GM19240 (cell line): Measurements from ENCODE around the gene ID2.

Source experiments
- DNase-seq: peaks from one replicate; pipeline ENCODE4 v3.0.0; 2011; ENCODE audit warnings: low spot score; ENCODE audit not compliant: insufficient read length

ID2 gene

GRCh38 chr2:8669157-8669817 lies 12.6 kb upstream of the ID2 start:
- DNase-seq = no peak

DNA sequence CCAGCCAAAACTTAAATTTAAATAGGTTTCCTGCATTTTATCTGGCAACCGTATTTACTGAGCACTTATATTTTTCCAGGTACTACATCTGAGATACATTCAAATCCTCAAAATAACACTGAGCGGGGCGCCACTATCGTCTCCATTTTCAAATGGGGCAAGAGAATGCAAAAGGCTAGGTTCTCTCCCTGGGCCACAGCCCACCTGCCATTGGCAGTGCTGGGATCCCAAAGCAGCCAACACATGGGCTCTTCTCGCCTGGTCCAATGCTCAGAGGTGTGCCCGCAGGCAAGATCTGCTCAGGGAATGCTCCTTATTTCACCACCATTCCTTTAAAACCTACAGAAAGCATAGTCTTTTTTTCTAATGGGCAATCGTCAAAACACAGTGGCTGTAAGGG lies 11.3 kb upstream of the ID2 start:
- DNase-seq = no peak

- DNase-seq = no peak
These were observed 10.7 kb upstream of the ID2 start for GRCh38 chr2:8671176-8671575.

DNA sequence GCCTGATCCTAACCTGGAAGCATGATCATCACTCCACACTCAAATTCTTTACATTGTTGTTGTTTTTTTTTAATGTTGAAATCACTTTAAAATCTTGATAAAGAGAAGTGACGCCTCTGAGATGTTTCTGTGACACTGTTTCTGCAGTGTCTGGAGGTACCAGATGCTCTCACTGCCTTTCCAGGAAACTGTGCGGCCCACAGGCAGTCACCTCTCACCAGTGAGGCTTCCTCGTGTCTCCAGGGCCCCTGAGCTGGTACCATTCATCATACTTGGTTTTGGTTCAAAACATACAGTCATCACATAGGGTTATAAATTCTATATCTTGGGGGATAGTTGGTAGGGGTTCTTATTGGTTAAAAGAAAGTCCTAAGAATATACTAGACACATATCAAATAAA lies 10.1 kb upstream of the ID2 start:
- DNase-seq = no peak

GRCh38 chr2:8672940-8673339 lies 8.9 kb upstream of the ID2 start:
- DNase-seq = no peak

DNA sequence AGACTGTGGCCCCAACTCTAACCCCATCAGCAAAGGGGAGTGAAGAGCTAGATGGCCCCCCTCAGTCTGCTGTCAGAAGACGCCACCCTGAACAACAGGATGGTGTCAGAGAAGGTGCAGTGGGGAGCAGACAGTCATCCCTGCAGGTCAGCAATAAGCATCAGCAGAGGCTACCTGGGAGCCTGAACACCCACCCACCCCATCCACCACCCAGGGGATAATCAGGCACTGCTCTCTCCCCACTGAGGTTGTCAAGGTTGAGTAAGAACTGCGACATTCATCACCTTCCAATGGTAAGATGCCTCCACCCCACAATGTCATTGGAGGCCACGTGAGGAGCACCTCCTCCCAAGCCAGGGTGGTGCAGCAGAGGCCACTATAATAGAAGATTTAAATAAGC lies 8.5 kb upstream of the ID2 start:
- DNase-seq = no peak

- no peak for DNase-seq
These were observed 7.3 kb upstream of the ID2 start for GRCh38 chr2:8674420-8675009.

GRCh38 chr2:8675543-8675942 lies 6.3 kb upstream of the ID2 start:
- no peak for DNase-seq

DNA sequence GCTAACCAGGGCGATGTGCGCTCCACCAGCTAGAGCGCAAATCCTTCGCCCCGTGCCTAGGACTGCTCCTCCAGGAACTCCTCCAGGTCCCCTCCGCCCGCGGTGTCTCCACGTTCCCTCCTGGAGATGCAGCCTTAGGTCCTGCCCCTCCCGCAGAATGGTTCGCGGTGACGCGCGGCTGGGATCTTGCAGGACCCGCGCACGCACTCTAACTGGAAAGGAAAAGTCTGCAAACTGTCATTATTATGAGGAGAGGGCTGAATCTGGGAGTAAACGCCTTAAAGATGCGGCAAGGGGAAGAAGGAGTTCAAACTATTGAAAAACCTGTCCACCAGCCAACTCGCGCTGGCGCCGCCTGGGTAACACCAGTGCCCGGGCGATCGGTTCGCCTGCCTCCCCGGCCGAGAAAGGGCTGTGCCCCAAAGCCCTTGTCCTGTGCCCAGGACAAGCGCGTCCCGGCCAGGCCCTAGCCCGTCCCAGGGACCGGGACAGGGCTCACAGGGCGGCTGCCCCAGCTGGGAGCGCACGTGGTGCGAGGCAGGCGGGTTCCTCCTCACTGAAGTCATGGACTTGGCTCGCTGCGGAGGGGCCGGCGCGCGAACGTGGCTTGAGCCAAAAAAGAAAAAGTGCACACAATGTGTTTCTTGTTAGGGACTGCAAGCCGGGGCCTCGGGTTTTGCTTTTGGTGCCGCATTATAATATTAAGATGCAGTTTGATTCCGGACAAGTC lies 5.5 kb upstream of the ID2 start:
- no peak for DNase-seq

DNA sequence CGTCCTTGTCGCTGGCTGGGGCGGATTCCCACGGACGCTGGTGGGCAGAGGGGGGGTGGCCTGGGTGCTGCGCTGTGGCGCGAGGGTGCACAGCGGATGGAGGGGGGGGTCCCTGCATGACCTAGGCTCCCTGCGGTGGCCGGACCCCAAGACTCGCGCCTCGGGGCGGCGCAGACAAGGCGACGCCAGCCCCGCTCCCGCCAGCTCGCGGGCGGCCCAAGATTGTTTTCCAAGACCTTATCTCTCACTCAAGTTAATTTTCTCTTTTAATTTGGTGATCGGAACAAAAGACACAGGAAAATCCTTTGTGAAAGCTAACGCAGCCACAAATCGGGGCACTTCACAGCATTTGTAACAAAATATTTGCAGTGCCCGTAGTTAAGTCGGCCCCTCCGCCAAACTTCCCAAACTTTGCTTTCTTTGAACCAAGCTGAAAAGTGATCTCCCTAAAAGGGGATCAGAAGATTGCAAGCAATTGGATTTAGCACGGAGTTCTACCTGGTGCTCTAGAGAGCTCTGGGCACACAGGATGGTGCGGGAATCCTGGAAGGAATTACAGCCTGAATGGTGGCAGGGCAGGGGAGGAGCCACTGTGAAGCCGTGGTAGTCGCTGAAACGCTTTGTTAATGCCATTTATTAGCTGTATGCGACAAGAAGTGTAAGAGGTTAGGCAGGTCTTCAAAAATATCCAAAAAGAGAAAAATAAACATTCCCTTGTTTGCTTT lies 4.8 kb upstream of the ID2 start:
- DNase-seq = no peak

DNA sequence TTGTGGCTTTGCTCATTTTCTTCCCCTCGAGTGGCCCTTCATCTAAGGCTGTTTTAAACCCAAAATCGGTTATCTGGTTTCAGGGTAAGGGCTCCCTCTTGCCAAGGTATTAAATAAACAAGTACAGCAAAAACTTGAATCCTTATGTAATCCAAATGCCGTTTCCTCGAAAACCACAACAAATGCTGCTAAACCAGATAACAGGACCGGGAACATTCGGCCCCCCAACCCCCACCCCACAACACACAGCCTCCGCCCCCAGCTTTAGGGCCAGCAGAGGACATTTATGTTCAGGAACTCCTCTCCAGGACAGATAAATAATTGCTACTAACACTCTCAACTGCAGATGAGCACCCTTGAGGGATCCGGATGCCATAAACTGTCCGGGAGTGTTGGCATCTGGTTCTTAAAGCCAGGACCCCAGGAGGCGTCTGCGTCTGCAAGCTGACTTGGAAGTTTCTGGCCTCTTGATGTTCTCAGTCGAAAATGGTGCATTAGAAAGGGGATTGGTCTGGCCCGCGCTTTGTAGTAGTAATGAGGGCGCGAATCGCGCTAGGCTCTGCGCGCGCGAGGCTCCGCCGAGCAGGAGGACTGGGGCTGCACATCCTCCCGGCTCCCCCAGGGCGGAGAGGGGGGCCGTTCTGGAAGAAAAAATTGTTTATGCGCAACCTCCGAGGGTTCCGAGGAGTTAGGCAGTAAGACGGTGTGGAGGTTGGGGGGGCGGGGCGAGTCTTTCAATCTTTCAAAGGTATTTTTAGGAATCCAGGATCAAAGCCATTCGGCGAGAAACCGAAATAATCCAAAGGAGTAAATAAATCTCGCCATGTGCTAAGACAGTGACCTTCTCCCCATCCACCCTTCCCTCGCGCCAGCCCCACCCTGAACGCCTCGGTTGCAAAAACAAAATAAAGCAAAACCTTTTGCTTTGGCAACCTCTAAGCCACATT lies 3.9 kb upstream of the ID2 start:
- no peak for DNase-seq

DNA sequence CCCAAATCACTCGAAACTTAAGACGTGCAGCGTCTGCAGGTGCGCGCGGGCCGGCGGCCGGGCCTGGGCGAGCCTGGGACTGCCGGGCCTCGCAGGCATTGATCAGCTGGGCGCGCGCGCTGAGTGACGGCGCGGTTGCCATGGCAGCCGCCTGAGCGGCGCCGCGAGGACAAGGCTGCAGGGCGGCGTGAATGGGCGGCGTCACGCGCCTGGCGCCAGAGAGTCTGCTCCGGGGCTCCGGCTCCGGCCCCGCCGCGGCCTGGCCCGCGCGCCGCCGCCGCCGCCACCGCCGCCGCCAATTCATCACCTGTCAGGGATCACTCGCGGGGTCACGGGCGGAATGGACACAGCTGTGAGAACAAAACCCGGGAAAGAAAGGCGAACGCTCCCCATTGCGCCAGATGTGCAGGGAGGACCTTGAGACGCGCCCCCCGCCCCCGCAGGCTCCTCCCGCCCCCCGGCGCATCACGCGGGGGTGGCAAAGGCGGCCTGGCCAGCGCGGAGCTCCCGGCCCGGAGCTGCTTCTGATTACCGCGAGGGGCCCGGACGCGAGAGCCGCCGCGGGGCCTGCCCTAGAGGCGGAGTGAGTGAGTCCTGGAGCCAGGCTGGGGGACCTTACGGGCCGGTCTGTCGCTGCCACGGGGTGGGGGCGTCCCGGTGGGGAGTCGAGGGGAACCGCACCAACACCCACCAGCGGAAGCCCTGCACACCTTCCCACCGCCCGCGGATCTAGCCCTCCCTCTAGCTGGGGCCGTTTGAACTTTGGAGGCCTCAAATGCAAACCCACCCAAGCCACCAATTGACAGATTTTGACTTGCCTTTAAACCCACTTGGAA lies 2.9 kb upstream of the ID2 start:
- DNase-seq = peak; percentile 85

DNA sequence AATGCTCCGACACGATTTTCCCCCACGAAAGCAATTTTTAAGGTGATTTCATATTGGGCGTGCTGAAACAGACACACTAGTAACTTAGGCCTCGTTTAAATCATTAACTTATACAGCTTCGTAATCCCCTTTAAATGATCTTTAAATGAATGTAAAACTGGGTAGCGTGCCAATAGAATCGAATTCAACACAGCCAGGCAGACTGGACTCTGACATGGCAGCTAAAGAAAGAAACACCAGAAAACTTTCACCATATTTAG lies 2.4 kb upstream of the ID2 start:
- DNase-seq = no peak

DNA sequence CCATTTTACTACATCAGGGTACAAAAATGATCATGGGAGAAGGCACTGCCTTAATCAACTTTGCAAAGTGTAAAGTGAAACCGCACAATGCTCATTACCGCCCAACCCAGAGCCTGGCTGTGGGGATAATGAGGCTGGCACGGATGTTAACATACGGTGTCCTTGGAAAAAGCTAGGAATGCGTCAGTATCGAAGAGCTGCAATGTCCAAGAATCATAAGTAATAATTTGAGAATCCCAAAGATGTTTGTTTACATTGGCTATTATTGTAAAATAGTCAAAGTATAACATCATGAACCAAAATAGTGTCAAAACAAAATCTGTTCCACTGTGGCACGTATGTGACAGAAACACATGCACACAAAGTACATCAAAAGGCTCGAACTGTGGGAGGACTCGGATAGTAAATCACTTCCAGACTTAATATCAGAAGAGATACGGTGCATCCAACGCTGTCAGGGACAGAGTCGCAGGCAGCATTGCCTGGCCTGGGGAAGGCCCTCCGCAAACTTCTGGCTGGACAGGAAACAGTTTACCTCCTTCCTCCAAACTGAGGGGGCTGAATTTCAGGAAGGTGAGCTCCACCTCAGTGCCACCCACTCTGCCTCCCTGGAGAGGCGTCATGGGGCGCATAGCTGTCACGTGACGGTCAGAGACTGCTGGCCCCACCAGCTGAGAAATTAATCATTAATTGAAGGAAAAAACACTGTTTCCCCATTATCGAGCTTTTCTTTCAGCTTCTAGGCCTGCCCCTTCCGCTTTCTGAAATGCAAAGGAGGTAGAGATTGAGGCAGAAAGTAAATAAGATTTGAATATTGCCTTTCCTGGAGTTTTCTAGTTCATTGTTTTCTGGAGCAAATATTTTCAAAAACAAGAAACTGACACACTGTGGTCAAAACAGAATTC lies 1.8 kb upstream of the ID2 start:
- DNase-seq = no peak

DNA sequence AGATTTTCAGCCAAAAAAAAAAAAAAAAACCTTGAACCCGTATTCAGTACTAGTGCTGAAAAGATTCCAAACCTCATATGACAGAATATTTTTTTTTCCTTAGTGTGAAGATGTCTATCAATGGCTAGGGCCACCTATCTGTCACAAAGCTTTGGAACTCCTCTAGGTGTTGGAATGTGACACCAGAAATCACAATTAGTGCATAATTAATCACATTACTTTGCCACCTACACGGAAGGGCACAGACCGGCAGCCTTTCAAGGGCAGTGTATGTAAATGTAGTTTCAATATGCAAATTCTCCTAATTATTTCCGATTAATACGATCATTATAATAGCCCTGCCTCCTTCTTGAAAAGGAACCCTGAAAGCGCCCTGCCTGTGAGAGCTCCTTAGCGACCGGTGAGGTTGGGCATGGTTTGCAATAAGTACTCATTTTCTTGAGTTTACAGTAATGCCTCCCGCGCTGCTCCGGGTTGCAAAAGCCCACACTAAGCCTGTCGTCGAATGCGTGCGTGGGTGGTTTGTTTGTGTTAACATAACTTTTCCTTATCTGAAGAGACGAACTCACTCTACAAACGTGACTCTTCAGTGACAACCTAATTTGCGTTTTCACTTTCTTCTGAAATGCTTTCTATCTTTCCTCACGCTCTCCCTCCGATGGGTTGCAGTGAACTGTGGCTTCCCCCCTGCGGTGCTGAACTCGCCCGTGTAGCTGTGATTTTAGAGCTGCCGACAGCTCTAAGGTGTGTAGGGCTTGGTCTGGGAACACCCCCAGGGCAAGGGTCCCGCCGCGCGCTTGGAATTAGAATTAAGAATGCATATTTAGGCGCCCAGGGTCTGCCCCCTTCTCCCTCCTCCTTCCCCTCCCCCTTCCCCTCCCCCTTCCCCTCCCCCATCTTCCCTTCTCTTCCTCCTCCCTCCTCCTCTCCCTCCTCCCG lies 765 bp upstream of the ID2 start:
- peak; percentile 52 for DNase-seq

DNA sequence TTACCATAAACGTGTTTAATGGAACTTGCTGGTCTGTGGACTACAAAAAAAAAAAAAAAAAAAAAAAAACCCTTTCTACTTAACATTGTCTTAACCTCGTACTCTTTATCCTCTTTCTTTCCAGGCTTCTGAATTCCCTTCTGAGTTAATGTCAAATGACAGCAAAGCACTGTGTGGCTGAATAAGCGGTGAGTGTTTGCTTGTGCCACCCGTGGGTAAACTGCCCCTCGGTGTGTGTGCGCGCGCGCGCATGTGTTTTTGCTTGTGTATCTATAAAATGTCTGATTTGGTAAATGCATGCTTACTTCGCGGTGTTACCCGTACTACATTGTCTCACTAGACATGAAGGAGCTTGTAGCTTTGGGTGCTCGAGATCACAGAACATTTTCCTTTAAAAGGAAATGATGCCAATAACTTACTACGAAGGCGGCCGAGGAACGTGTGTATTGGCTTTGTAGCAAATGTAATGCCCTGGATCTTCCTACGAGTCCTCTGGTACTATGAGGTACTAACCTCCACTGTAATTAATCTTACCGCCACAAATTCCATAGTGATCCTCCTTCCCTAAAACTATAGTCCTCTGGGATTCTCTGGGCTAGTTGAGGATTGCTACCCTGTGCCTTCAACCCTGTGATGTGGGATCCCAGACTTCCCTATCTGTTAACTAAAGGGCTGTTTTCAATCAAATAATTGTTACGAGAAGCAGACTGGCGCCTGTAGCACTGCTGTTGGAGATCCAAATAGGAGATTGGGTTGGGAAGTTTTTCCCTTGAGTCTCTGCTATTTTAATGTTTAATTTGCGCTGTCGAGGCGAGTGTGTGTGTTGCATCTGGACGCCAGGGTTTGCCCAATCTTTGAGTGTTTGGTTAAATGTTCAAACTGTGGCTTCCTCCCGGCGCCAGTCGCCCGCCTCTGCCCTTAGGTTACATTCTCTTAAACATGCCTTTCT lies 1.1 kb downstream of the ID2 start:
- no peak for DNase-seq

GRCh38 chr2:8684540-8684877 lies 2.7 kb downstream of the ID2 start:
- DNase-seq = no peak
